Measurements from ENCODE around the gene NPAS3.

- TF ChIP-seq, protein P1, sequence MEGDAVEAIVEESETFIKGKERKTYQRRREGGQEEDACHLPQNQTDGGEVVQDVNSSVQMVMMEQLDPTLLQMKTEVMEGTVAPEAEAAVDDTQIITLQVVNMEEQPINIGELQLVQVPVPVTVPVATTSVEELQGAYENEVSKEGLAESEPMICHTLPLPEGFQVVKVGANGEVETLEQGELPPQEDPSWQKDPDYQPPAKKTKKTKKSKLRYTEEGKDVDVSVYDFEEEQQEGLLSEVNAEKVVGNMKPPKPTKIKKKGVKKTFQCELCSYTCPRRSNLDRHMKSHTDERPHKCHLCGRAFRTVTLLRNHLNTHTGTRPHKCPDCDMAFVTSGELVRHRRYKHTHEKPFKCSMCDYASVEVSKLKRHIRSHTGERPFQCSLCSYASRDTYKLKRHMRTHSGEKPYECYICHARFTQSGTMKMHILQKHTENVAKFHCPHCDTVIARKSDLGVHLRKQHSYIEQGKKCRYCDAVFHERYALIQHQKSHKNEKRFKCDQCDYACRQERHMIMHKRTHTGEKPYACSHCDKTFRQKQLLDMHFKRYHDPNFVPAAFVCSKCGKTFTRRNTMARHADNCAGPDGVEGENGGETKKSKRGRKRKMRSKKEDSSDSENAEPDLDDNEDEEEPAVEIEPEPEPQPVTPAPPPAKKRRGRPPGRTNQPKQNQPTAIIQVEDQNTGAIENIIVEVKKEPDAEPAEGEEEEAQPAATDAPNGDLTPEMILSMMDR (IDR thresholded peaks at IDR 0.05): no peak
- TF ChIP-seq ZFP36 (IDR thresholded peaks at IDR 0.05; ENCODE audit: borderline replicate concordance, partially characterized antibody) (no peak), POLR2A (IDR thresholded peaks at IDR 0.05; ENCODE audit: low read length) (no peak), HOXB13 (CRISPR knock-in tag; IDR thresholded peaks at IDR 0.05; ENCODE audit: low read depth) (no peak), CHD2 (IDR thresholded peaks at IDR 0.05; ENCODE audit: low read length, partially characterized antibody) (no peak), MYC (IDR thresholded peaks at IDR 0.05; ENCODE audit: borderline replicate concordance, low read length) (no peak), HOXA7 (CRISPR knock-in tag; IDR thresholded peaks at IDR 0.05) (no peak), REST (IDR thresholded peaks at IDR 0.05) (no peak), JUNB (IDR thresholded peaks at IDR 0.05) (no peak), HEYL (CRISPR knock-in tag; IDR thresholded peaks at IDR 0.05) (no peak)
- TF ChIP-seq, protein P2, sequence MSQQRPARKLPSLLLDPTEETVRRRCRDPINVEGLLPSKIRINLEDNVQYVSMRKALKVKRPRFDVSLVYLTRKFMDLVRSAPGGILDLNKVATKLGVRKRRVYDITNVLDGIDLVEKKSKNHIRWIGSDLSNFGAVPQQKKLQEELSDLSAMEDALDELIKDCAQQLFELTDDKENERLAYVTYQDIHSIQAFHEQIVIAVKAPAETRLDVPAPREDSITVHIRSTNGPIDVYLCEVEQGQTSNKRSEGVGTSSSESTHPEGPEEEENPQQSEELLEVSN (IDR thresholded peaks at IDR 0.05; ENCODE audit: borderline replicate concordance, low read depth): no peak
These were observed 678.5 kb downstream of the NPAS3 start for GRCh38 chr14:33617154-33617553.

Data from A549 (cell line).